ENCODE measurements around the gene PRR20G. TPM values are rescaled to one million over a fixed set of nuclear protein-coding genes. Genes with fewer than 3 reads are reported as not detected.

The PRR20G gene
- total RNA-seq, 1 experiment from 2014 or later: not detected

- H3K27me3 ChIP-seq (ENCODE audit: insufficient read depth, low read depth): peaks cover 8% of the 10 kb centered on the region
- H2AFZ ChIP-seq: no peak overlapping the region
- no peaks in the 10 kb centered on the region for H3K9me2 ChIP-seq (ENCODE audit: insufficient read depth)
- intact Hi-C loops (cut with micrococcal nuclease; ENCODE audit: unreplicated experiment): no loop called here
- BruUV-seq (replicated peaks): no TSS peak
- POLR2A ChIA-PET (ENCODE audit: unreplicated experiment): no interaction called here
- no peaks in the 10 kb centered on the region for H3K36me3 ChIP-seq (ENCODE audit: low read depth)
- no peaks in the 10 kb centered on the region for H3K79me2 ChIP-seq (ENCODE audit: low read depth)
- CTCF ChIA-PET: no interaction called here
- no peak for TF ChIP-seq CTCF (conservative IDR thresholded peaks at IDR 0.05)
- no peak for TF ChIP-seq EZH2 (IDR thresholded peaks at IDR 0.05; ENCODE audit: low read depth)
- no peak overlapping the region for H3K4me3 ChIP-seq
- no peak for DNase-seq
- H3K4me2 ChIP-seq: no peak overlapping the region
- no peaks in the 10 kb centered on the region for H4K20me1 ChIP-seq (ENCODE audit: insufficient read depth)
- no peaks in the 10 kb centered on the region for H3F3A ChIP-seq (ENCODE audit: insufficient read depth, low read depth)
- no peaks in the 10 kb centered on the region for H3K4me1 ChIP-seq (replicated peaks; ENCODE audit: insufficient read depth)
- H3K9me3 ChIP-seq (ENCODE audit: insufficient read depth, low read depth): no peaks in the 10 kb centered on the region
- no peak overlapping the region for H3K27ac ChIP-seq
Observed at GRCh38 chr3:127264292-127264691, 23.6 kb downstream of the PRR20G start.

GRCh38 chr3:127263586-127264231 is 24.1 kb downstream of the PRR20G start:
- no peak for DNase-seq
- no peaks in the 10 kb centered on the region for H3K79me2 ChIP-seq (ENCODE audit: low read depth)
- no peak overlapping the region for H3K4me3 ChIP-seq
- H3K4me2 ChIP-seq: no peak overlapping the region
- no peak for TF ChIP-seq CTCF (conservative IDR thresholded peaks at IDR 0.05)
- BruUV-seq (replicated peaks): no TSS peak
- no peaks in the 10 kb centered on the region for H3K36me3 ChIP-seq (ENCODE audit: low read depth)
- H3K4me1 ChIP-seq (replicated peaks; ENCODE audit: insufficient read depth): no peaks in the 10 kb centered on the region
- H2AFZ ChIP-seq: no peak overlapping the region
- no peaks in the 10 kb centered on the region for H4K20me1 ChIP-seq (ENCODE audit: insufficient read depth)
- no peaks in the 10 kb centered on the region for H3K9me3 ChIP-seq (ENCODE audit: insufficient read depth, low read depth)
- ChIA-PET CTCF (no interaction called here), POLR2A (ENCODE audit: unreplicated experiment) (no interaction called here)
- no peaks in the 10 kb centered on the region for H3F3A ChIP-seq (ENCODE audit: insufficient read depth, low read depth)
- H3K9me2 ChIP-seq (ENCODE audit: insufficient read depth): no peaks in the 10 kb centered on the region
- H3K27me3 ChIP-seq (ENCODE audit: insufficient read depth, low read depth): peaks cover 8% of the 10 kb centered on the region
- intact Hi-C loops (cut with micrococcal nuclease; ENCODE audit: unreplicated experiment): no loop called here
- H3K27ac ChIP-seq: no peak overlapping the region

- Histone ChIP-seq H3K9me2 (ENCODE audit: insufficient read depth) (no peaks in the 10 kb centered on the region), H3K4me1 (replicated peaks; ENCODE audit: insufficient read depth) (no peaks in the 10 kb centered on the region), H3K9me3 (ENCODE audit: insufficient read depth, low read depth) (no peaks in the 10 kb centered on the region), H3K79me2 (ENCODE audit: low read depth) (no peaks in the 10 kb centered on the region), H3K36me3 (ENCODE audit: low read depth) (no peaks in the 10 kb centered on the region), H3K27ac (no peak overlapping the region), H3K27me3 (ENCODE audit: insufficient read depth, low read depth) (peaks cover 8% of the 10 kb centered on the region), H2AFZ (no peak overlapping the region), H3K4me3 (no peak overlapping the region), H4K20me1 (ENCODE audit: insufficient read depth) (no peaks in the 10 kb centered on the region), H3F3A (ENCODE audit: insufficient read depth, low read depth) (no peaks in the 10 kb centered on the region), H3K4me2 (no peak overlapping the region)
- no TSS peak for BruUV-seq (replicated peaks)
- POLR2A ChIA-PET (ENCODE audit: unreplicated experiment): no interaction called here
- CTCF ChIA-PET: no interaction called here
- intact Hi-C loops (cut with micrococcal nuclease; ENCODE audit: unreplicated experiment): no loop called here
- no peak for TF ChIP-seq EZH2 (IDR thresholded peaks at IDR 0.05; ENCODE audit: low read depth)
- TF ChIP-seq CTCF (conservative IDR thresholded peaks at IDR 0.05): no peak
- no peak for DNase-seq
Observed at GRCh38 chr3:127263037-127263436, 24.8 kb downstream of the PRR20G start.

Measured in PC-9 (cell line).